Measurements from ENCODE around the gene MYMX. TPM values are rescaled to one million over a fixed set of nuclear protein-coding genes. Genes with fewer than 3 reads are reported as not detected.

The MYMX gene
- total RNA-seq, 1 donor from 2014 or later: not detected

GRCh38 chr6:44260451-44261297, 43.9 kb downstream of the MYMX start:
- Mint-ChIP-seq H3K4me1 (peaks cover 77% of the 10 kb centered on the region), H3K27ac (peak overlapping the region; percentile 99), H3K27me3 (no peaks in the 10 kb centered on the region), H3K9me3 (no peaks in the 10 kb centered on the region), H3K4me3 (peak overlapping the region; percentile 100), H3K36me3 (ENCODE audit: low read depth) (peaks cover 83% of the 10 kb centered on the region)
- no peak for TF ChIP-seq CTCF (IDR thresholded peaks at IDR 0.05)
- intact Hi-C loops (cut with micrococcal nuclease): loop anchor here (5.0 to 10.0 kb wide), 5 partner anchors 546 to 1696 kb away; partner anchors contain the start of genes GTPBP2, LRRC73, POLR1C and SRF
- ATAC-seq (ENCODE audit: low read depth) (peak; percentile 25), DNase-seq (no peak)
- ChIA-PET CTCF (no interaction called here), POLR2A (interaction anchor here (1.5 to 13.7 kb wide), 2 partner anchors 15 to 23 kb away, joined by 4 to 549 read pairs; partner anchors contain the start of gene HSP90AB1)

- H3K27ac Mint-ChIP-seq: peak overlapping the region; percentile 99
- ChIA-PET CTCF (interaction anchor here (1.4 to 1.7 kb wide), 2 partner anchors 10 to 43 kb away, joined by 4 to 5 read pairs; no protein-coding TSS in a partner anchor), POLR2A (interaction anchor here (0.6 to 13.7 kb wide), 5 partner anchors 6 to 557 kb away, joined by 3 to 549 read pairs (median 4); partner anchors contain the start of genes HSP90AB1 and SLC35B2)
- H3K36me3 Mint-ChIP-seq (ENCODE audit: low read depth): peaks cover 75% of the 10 kb centered on the region
- H3K9me3 Mint-ChIP-seq: no peaks in the 10 kb centered on the region
- no peak for TF ChIP-seq CTCF (IDR thresholded peaks at IDR 0.05)
- peak overlapping the region; percentile 100 for H3K4me3 Mint-ChIP-seq
- H3K27me3 Mint-ChIP-seq: no peaks in the 10 kb centered on the region
- no peak for ATAC-seq (ENCODE audit: low read depth)
- no peak for DNase-seq
- peaks cover 77% of the 10 kb centered on the region for H3K4me1 Mint-ChIP-seq
- intact Hi-C loops (cut with micrococcal nuclease): loop anchor here (5.0 to 10.0 kb wide), 5 partner anchors 547 to 1697 kb away; partner anchors contain the start of genes GTPBP2, LRRC73, POLR1C and SRF
Observed at GRCh38 chr6:44261581-44261980, 44.9 kb downstream of the MYMX start.

GRCh38 chr6:44262467-44263353, 46.0 kb downstream of the MYMX start:
- no peak for ATAC-seq (ENCODE audit: low read depth)

More at GRCh38 chr6:44262467-44263353, 46.0 kb downstream of the MYMX start:
- intact Hi-C loops (cut with micrococcal nuclease): loop anchor here (5.0 to 10.0 kb wide), 5 partner anchors 548 to 1698 kb away; partner anchors contain the start of genes GTPBP2, LRRC73, POLR1C and SRF
- no peak for DNase-seq
- H3K4me1 Mint-ChIP-seq: peaks cover 83% of the 10 kb centered on the region
- no peak for TF ChIP-seq CTCF (IDR thresholded peaks at IDR 0.05)
- no peaks in the 10 kb centered on the region for H3K27me3 Mint-ChIP-seq
- peaks cover 71% of the 10 kb centered on the region for H3K36me3 Mint-ChIP-seq (ENCODE audit: low read depth)
- H3K9me3 Mint-ChIP-seq: no peaks in the 10 kb centered on the region
- peak overlapping the region; percentile 100 for H3K4me3 Mint-ChIP-seq
- POLR2A ChIA-PET: interaction anchor here (0.6 to 13.7 kb wide), 9 partner anchors 7 to 1810 kb away, joined by 3 to 549 read pairs (median 5); partner anchors contain the start of genes GTPBP2, HSP90AB1 and SLC35B2
- CTCF ChIA-PET: interaction anchor here (0.9 to 3.2 kb wide), 7 partner anchors 8 to 166 kb away, joined by 3 to 12 read pairs (median 4); partner anchors contain the start of genes AARS2 and HSP90AB1
- H3K27ac Mint-ChIP-seq: peak overlapping the region; percentile 99

Data from activated B cell treated with CpG ODN at 0.5 μM for 24 hours (primary cell).